ENCODE results near the gene PHACTR1. TPM values are rescaled to one million over a fixed set of nuclear protein-coding genes. Genes with fewer than 3 reads are reported as not detected.
A peak's percentile ranks its signal among the peaks of the same experiment; 100 is the strongest.

The PHACTR1 gene
- polyA plus RNA-seq, 3 donors = 6.1 to 26.9 (median 7.6) TPM

GRCh38 chr6:13014504-13015378 lies 298.2 kb downstream of the PHACTR1 start:
- peaks cover 23 to 28% (median 27%) of the 10 kb centered on the region in 3 donors for H3K27me3 Mint-ChIP-seq (ENCODE audit: low read depth in 3 of 3)
- intact Hi-C loops (cut with micrococcal nuclease) = no loop called here

GRCh38 chr6:13015379-13015681 lies 298.8 kb downstream of the PHACTR1 start:
- no peak overlapping the region for H2AFZ ChIP-seq (ENCODE audit: insufficient read depth, low read depth, low read length, poor library complexity, severe bottlenecking)
- no peak overlapping the region for H3K4me3 Mint-ChIP-seq

More at GRCh38 chr6:13014504-13015378, 298.2 kb downstream of the PHACTR1 start:
- peak overlapping the region; percentile 91 for H3K4me2 ChIP-seq (replicated peaks; ENCODE audit: extremely low read depth, low read length, poor library complexity, severe bottlenecking)
- Mint-ChIP-seq H3K4me3 (peak overlapping the region; percentile 83 to 89), H3K4me1 (peaks cover 20% of the 10 kb centered on the region), H3K9me3 (peaks cover 0 to 8% (median 5%) of the 10 kb centered on the region in 7 donors), H3K36me3 (peaks cover 2 to 7% of the 10 kb centered on the region in 2 donors), H3K27ac (peak overlapping the region in 1 of 7 donors; percentile 46)
- no peak overlapping the region for H3K27ac ChIP-seq (ENCODE audit: low read depth in 1 of 2, low read length in 2 of 2)
- no peaks in the 10 kb centered on the region for H4K20me1 ChIP-seq (ENCODE audit: insufficient read depth, low read length)
- no peaks in the 10 kb centered on the region for H3K9me3 ChIP-seq (replicated peaks in 1 of 2; ENCODE audit: control insufficient read depth in 1 of 2, insufficient read depth in 1 of 2, low read length in 2 of 2)
- no peak overlapping the region for H2AFZ ChIP-seq (ENCODE audit: insufficient read depth, low read depth, low read length, poor library complexity, severe bottlenecking)
- no peaks in the 10 kb centered on the region for H3K36me3 ChIP-seq (replicated peaks in 1 of 2; ENCODE audit: control insufficient read depth in 1 of 2, insufficient read depth in 2 of 2, low read length in 2 of 2)
- H3K79me2 ChIP-seq (ENCODE audit: insufficient read depth, low read length) = no peaks in the 10 kb centered on the region
- peak overlapping the region in 1 of 3 experiments; percentile 82 for H3K4me3 ChIP-seq (replicated peaks in 1 of 3; ENCODE audit: low read depth in 2 of 3, low read length in 3 of 3)
- no peak overlapping the region for H3K9ac ChIP-seq (ENCODE audit: insufficient read depth, low read length, poor library complexity, severe bottlenecking)
- no peak for DNase-seq
- 96% methylated on average over 38 of the region's 40 CpGs for WGBS (ENCODE audit: insufficient coverage)
- H3K27me3 ChIP-seq (ENCODE audit: control insufficient read depth in 2 of 2, insufficient read depth in 2 of 2, low read length in 2 of 2) = peaks cover 18 to 29% of the 10 kb centered on the region in 2 donors
- H3K4me1 ChIP-seq (ENCODE audit: control insufficient read depth in 1 of 2, insufficient read depth in 2 of 2, low read length in 2 of 2) = peaks cover 22 to 31% of the 10 kb centered on the region in 2 donors
- TF ChIP-seq CTCF (IDR thresholded peaks at IDR 0.05) = no peak

More at GRCh38 chr6:13015379-13015681, 298.8 kb downstream of the PHACTR1 start:
- Histone ChIP-seq H3K4me2 (replicated peaks; ENCODE audit: extremely low read depth, low read length, poor library complexity, severe bottlenecking) (no peak overlapping the region), H3K4me3 (replicated peaks in 1 of 3; ENCODE audit: low read depth in 2 of 3, low read length in 3 of 3) (no peak overlapping the region), H3K4me1 (ENCODE audit: control insufficient read depth in 1 of 2, insufficient read depth in 2 of 2, low read length in 2 of 2) (peaks cover 22 to 31% of the 10 kb centered on the region in 2 donors), H3K27ac (ENCODE audit: low read depth in 1 of 2, low read length in 2 of 2) (no peak overlapping the region), H3K27me3 (ENCODE audit: control insufficient read depth in 2 of 2, insufficient read depth in 2 of 2, low read length in 2 of 2) (peaks cover 18 to 29% of the 10 kb centered on the region in 2 donors), H3K79me2 (ENCODE audit: insufficient read depth, low read length) (no peaks in the 10 kb centered on the region), H3K9ac (ENCODE audit: insufficient read depth, low read length, poor library complexity, severe bottlenecking) (no peak overlapping the region), H4K20me1 (ENCODE audit: insufficient read depth, low read length) (no peaks in the 10 kb centered on the region), H3K9me3 (replicated peaks in 1 of 2; ENCODE audit: control insufficient read depth in 1 of 2, insufficient read depth in 1 of 2, low read length in 2 of 2) (no peaks in the 10 kb centered on the region), H3K36me3 (replicated peaks in 1 of 2; ENCODE audit: control insufficient read depth in 1 of 2, insufficient read depth in 2 of 2, low read length in 2 of 2) (no peaks in the 10 kb centered on the region)
- intact Hi-C loops (cut with micrococcal nuclease) = no loop called here
- H3K27ac Mint-ChIP-seq = peak overlapping the region in 1 of 7 donors; percentile 46
- no peak for DNase-seq
- TF ChIP-seq CTCF (IDR thresholded peaks at IDR 0.05) = no peak
- H3K9me3 Mint-ChIP-seq = peaks cover 0 to 8% (median 3%) of the 10 kb centered on the region in 7 donors
- WGBS (ENCODE audit: insufficient coverage) = 88% methylated on average over 2 of the region's 3 CpGs
- H3K27me3 Mint-ChIP-seq (ENCODE audit: low read depth in 3 of 3) = peaks cover 23 to 28% (median 27%) of the 10 kb centered on the region in 3 donors
- H3K4me1 Mint-ChIP-seq = peaks cover 20% of the 10 kb centered on the region
- peaks cover 2 to 7% of the 10 kb centered on the region in 2 donors for H3K36me3 Mint-ChIP-seq

All from CD14-positive monocyte (primary cell).